ENCODE results near the gene NT5C3A. TPM values are rescaled to one million over a fixed set of nuclear protein-coding genes. Genes with fewer than 3 reads are reported as not detected.

NT5C3A gene
- total RNA-seq = 10 to 100 TPM; 14.5 to 22.2 TPM

DNA sequence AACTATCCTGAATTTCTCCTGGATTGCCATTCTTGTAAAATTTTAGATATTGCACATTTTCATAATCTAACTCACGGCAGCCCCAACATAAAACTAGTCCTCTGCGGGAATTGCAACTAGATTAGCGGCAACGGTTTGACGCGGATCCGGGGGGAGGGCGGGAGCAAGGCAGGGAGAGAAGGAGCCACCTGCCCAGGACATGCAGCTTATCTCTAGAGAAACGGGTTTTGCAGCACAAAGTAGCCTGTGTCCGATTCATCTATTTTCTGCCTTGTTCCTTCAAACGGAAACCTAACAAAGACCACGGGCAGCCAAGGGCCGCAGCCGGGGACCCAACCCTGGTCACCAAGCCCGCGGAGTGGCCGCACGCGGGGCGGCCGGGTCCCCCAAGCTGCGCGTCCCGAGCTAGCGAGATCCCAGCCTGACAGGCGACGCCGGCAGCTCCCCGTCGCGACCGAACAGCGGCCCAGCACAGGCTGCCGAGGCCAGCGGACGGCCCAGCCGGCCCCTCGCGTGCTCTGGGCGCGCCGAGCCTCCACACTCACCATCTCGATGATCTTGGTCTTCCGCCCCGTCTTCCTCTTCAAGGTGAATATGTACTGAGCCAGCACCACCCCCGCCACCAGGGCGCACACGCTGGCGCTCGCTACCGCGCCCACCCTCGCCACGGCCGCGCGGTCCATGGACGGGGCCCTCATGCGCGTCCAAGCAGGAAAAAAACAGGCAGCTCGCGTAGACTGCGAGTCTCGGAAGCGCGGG is at the start of gene NT5C3A:
Gene NT5C3A, minus strand, starts transcription at position 754 of the 759 bp plus-strand sequence. Its CDS starts 71 bp downstream, at position 683.
- H3K4me1 ChIP-seq (ENCODE audit: control insufficient read depth in 1 of 2, low read depth in 2 of 2) = peaks cover 10 to 22% of the 10 kb centered on the region in 2 donors
- TF ChIP-seq, protein P1, sequence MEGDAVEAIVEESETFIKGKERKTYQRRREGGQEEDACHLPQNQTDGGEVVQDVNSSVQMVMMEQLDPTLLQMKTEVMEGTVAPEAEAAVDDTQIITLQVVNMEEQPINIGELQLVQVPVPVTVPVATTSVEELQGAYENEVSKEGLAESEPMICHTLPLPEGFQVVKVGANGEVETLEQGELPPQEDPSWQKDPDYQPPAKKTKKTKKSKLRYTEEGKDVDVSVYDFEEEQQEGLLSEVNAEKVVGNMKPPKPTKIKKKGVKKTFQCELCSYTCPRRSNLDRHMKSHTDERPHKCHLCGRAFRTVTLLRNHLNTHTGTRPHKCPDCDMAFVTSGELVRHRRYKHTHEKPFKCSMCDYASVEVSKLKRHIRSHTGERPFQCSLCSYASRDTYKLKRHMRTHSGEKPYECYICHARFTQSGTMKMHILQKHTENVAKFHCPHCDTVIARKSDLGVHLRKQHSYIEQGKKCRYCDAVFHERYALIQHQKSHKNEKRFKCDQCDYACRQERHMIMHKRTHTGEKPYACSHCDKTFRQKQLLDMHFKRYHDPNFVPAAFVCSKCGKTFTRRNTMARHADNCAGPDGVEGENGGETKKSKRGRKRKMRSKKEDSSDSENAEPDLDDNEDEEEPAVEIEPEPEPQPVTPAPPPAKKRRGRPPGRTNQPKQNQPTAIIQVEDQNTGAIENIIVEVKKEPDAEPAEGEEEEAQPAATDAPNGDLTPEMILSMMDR (IDR thresholded peaks at IDR 0.05) = no peak
- H3K9me3 ChIP-seq = peaks cover 6% of the 10 kb centered on the region
- ATAC-seq (ENCODE audit: insufficient number of reproducible peaks, low FRiP score, low read depth) = peak; percentile 35
- no peaks in the 10 kb centered on the region for H3K27me3 ChIP-seq (replicated peaks; ENCODE audit: insufficient read depth)
- no peaks in the 10 kb centered on the region for H3K36me3 ChIP-seq
- DNase-seq (ENCODE audit: low spot score) = no peak
- H3K27ac ChIP-seq = peak within 1 kb of the TSS; percentile 78 to 85
- peak within 1 kb of the TSS; percentile 72 for H3K4me3 ChIP-seq

DNA sequence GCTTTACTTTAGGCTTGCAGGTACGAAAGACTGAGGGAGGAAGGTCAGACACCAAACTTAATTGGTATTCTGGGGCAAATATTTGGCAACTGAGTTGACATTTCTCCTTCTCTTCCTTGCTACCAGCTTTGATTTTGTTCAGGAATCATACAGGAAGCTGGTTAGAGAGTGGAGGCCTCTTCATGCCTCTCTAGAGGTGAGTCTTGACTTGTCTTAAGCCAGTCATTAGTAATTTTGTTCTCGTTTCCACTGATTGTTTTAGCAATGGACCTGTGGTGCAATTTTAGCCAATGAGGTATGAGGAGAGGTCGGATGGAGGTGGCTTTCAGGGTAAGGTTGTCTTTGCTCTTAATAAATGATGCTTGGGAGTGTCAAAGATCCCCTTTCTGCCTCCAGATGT is 49.0 kb upstream of the NT5C3A start:
- ATAC-seq (ENCODE audit: insufficient number of reproducible peaks, low FRiP score, low read depth) = no peak
- Histone ChIP-seq H3K4me1 (ENCODE audit: control insufficient read depth in 1 of 2, low read depth in 2 of 2) (peaks cover 17 to 21% of the 10 kb centered on the region in 2 donors), H3K36me3 (no peaks in the 10 kb centered on the region), H3K27me3 (replicated peaks; ENCODE audit: insufficient read depth) (no peaks in the 10 kb centered on the region), H3K27ac (no peak overlapping the region), H3K9me3 (no peaks in the 10 kb centered on the region), H3K4me3 (no peak overlapping the region)
- no peak for DNase-seq (ENCODE audit: low spot score)
- TF ChIP-seq, protein P1 (IDR thresholded peaks at IDR 0.05) = no peak

DNA sequence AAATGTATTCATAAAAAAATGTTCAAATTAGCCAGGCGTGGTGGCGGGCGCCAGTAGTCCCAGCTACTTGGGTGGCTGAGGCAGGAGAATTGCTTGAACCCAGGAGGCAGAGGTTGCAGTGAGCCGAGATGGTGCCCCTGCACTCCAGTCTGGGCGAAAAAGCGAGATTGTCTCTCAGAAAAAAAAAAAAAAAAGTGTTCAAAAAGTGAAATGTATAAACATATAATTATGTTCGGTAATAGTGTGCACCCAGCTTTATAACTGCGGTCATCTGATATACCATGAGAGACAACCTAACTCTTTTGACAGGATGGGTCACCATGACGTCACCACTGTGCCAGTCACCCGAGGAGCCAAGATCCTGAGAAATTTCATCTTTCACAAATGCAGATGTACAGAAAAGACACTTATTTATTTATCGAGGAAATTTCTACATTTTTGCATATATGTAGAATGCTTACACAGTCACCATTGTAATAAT is 47.2 kb upstream of the NT5C3A start:
- Histone ChIP-seq H3K27me3 (replicated peaks; ENCODE audit: insufficient read depth) (no peaks in the 10 kb centered on the region), H3K4me3 (peak overlapping the region; percentile 97), H3K4me1 (ENCODE audit: control insufficient read depth in 1 of 2, low read depth in 2 of 2) (peaks cover 17 to 30% of the 10 kb centered on the region in 2 donors), H3K36me3 (no peaks in the 10 kb centered on the region), H3K27ac (no peak overlapping the region), H3K9me3 (no peaks in the 10 kb centered on the region)
- ATAC-seq (ENCODE audit: insufficient number of reproducible peaks, low FRiP score, low read depth) = no peak
- DNase-seq (ENCODE audit: low spot score) = no peak
- TF ChIP-seq, protein P1 (IDR thresholded peaks at IDR 0.05) = no peak

DNA sequence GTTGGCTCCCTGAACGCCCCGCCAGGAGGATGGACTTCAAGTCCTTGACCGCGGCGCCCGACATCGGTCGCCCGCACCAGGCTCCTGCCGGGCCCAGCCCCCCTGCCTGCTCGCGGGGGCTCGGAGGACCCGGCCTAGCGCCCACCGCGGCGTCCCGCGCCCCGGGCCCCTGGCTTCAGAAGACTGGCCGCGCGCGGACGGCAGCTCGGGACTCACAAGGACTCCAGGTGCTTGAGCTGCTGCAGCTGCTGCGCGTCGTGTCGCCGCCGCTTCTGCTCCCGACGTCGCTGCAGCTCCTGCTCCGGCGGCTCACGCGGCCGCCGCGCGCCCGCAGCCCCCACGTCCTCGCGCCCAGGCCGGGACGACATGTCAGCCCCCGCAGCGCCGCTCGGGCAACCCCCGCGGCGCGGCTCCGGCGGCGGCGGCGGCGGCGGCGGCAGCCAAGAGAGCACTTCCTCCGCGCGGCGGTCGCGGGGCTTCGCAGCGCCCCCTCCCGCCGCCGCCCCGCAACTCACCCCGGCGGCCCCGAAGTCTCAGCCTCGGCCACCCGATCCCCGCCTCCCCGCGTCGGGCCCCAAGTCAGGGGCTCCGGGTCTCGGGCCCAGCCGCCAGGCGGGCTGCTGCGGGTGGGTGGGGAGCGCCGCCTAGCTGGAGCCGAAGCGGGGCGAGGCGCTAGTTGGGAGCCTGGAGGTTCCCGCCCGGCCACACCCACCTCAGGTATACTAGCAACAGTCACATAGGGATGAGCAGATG is 46.6 kb upstream of the NT5C3A start, which contains the start of gene RP9:
Gene RP9, minus strand, starts transcription at position 400 of the 753 bp plus-strand sequence. Its CDS starts 32 bp downstream, at position 368.
- Histone ChIP-seq H3K27ac (peak within 1 kb of the TSS; percentile 60 to 73), H3K27me3 (replicated peaks; ENCODE audit: insufficient read depth) (no peaks in the 10 kb centered on the region), H3K4me1 (ENCODE audit: control insufficient read depth in 1 of 2, low read depth in 2 of 2) (peaks cover 17 to 30% of the 10 kb centered on the region in 2 donors), H3K9me3 (no peaks in the 10 kb centered on the region), H3K36me3 (no peaks in the 10 kb centered on the region), H3K4me3 (peak within 1 kb of the TSS; percentile 97)
- DNase-seq (ENCODE audit: low spot score) = no peak
- ATAC-seq (ENCODE audit: insufficient number of reproducible peaks, low FRiP score, low read depth) = peak; percentile 52
- TF ChIP-seq, protein P1 (IDR thresholded peaks at IDR 0.05) = peak; percentile 39

DNA sequence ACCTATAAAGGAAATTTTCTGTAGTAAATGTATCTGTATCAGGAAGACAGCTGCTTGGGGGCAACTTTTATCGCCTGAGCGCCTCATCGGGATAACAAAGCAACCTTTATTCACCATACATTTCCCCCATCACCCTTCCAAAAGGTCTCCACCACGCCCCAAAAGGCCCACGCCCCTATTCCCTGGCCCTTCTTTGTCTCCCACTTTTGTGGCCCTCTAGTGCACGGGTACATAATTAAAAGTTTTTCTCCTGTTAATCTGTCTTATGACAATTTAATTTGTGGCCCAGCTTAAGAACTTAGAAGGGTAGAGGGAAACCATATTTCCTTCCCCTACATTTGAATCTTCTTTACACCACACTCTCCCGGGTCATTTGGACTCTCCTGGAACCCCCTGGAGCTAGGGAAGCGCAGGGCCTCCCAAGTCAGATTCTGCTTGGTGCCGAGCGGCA is 46.0 kb upstream of the NT5C3A start:
- Histone ChIP-seq H3K4me1 (ENCODE audit: control insufficient read depth in 1 of 2, low read depth in 2 of 2) (peaks cover 17 to 30% of the 10 kb centered on the region in 2 donors), H3K27ac (peak overlapping the region; percentile 60 to 73), H3K4me3 (peak overlapping the region; percentile 97), H3K36me3 (peaks cover under 1% of the 10 kb centered on the region), H3K27me3 (replicated peaks; ENCODE audit: insufficient read depth) (no peaks in the 10 kb centered on the region), H3K9me3 (no peaks in the 10 kb centered on the region)
- TF ChIP-seq, protein P1 (IDR thresholded peaks at IDR 0.05) = no peak
- DNase-seq (ENCODE audit: low spot score) (no peak), ATAC-seq (ENCODE audit: insufficient number of reproducible peaks, low FRiP score, low read depth) (no peak)

Measured in thoracic aorta (tissue), 2 donors.